Mucosa of rectum (tissue), 2 donors: Measurements from ENCODE around the gene SLC38A8.

ENCODE experiments used
- H3K27ac ChIP-seq, 2 donors: one replicate each; pipeline ENCODE4 v1.7.0; 2013; ENCODE audit warnings: inconsistent platforms in 2 of 2, low read depth in 2 of 2, low read length in 2 of 2
- H3K27me3 ChIP-seq, 2 donors: one replicate each; pipeline ENCODE4 v1.7.0; 2013; ENCODE audit warnings: low read length in 2 of 2; ENCODE audit not compliant: control insufficient read depth in 2 of 2, insufficient read depth in 2 of 2
- H3K36me3 ChIP-seq, 2 donors: one replicate each; pipeline ENCODE4 v1.7.0; 2013; ENCODE audit warnings: low read length in 2 of 2; ENCODE audit not compliant: control insufficient read depth in 2 of 2, insufficient read depth in 2 of 2
- H3K4me1 ChIP-seq, 2 donors: one replicate each; pipeline ENCODE4 v1.7.0; 2013; ENCODE audit warnings: low read length in 2 of 2, mild to moderate bottlenecking in 1 of 2; ENCODE audit not compliant: control insufficient read depth in 2 of 2, insufficient read depth in 2 of 2
- H3K4me3 ChIP-seq, 2 donors: one replicate each; pipeline ENCODE4 v1.7.0; 2013; ENCODE audit warnings: low read length in 2 of 2
- H3K9ac ChIP-seq, 2 donors: one replicate each; pipeline ENCODE4 v1.7.0; 2013; ENCODE audit warnings: low read length in 2 of 2, low read depth in 1 of 2, mild to moderate bottlenecking in 1 of 2
- H3K9me3 ChIP-seq, 2 donors: one replicate each; pipeline ENCODE4 v1.7.0; 2013; ENCODE audit warnings: low read length in 2 of 2; ENCODE audit not compliant: control insufficient read depth in 2 of 2
- donor health status: healthy.
- donor health status: Normal muscosa, but diverticular disease.

SLC38A8 gene

DNA sequence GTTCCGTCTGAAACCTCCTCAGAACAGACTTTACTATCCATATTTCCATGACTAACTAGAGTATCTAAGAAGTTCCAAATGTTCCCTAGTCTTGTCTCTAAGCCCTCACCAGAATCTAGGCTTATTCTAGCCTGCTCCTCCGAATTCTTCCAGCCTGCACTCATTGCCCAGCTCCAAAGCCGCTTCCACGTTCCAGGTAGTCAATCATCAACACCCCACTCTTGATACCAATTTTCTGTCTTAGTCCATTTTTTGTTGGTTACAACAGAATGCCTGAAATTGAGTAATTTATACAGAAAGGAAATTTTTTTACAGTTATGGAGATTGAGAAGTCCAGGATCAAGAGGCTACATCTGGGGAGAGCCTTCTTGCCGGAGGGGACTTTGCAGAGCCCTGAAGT lies 21.1 kb downstream of the SLC38A8 start:
- H3K9ac ChIP-seq = no peak overlapping the region
- H3K36me3 ChIP-seq = no peaks in the 10 kb centered on the region
- H3K27ac ChIP-seq = no peak overlapping the region
- H3K27me3 ChIP-seq = no peaks in the 10 kb centered on the region
- no peaks in the 10 kb centered on the region for H3K4me1 ChIP-seq
- no peak overlapping the region for H3K4me3 ChIP-seq
- H3K9me3 ChIP-seq = no peaks in the 10 kb centered on the region

GRCh38 chr16:84020353-84020752 lies 22.2 kb downstream of the SLC38A8 start:
- Histone ChIP-seq H3K9ac (no peak overlapping the region), H3K27ac (no peak overlapping the region), H3K27me3 (no peaks in the 10 kb centered on the region), H3K4me3 (no peak overlapping the region), H3K36me3 (no peaks in the 10 kb centered on the region), H3K4me1 (no peaks in the 10 kb centered on the region), H3K9me3 (no peaks in the 10 kb centered on the region)

GRCh38 chr16:84018710-84019109 lies 23.9 kb downstream of the SLC38A8 start:
- Histone ChIP-seq H3K4me1 (no peaks in the 10 kb centered on the region), H3K4me3 (no peak overlapping the region), H3K9ac (no peak overlapping the region), H3K27ac (no peak overlapping the region), H3K27me3 (peaks cover 0 to 2% of the 10 kb centered on the region in 2 donors), H3K36me3 (no peaks in the 10 kb centered on the region), H3K9me3 (no peaks in the 10 kb centered on the region)

GRCh38 chr16:84016477-84016876 lies 26.1 kb downstream of the SLC38A8 start:
- Histone ChIP-seq H3K27me3 (peaks cover 0 to 2% of the 10 kb centered on the region in 2 donors), H3K4me1 (no peaks in the 10 kb centered on the region), H3K4me3 (no peak overlapping the region)

DNA sequence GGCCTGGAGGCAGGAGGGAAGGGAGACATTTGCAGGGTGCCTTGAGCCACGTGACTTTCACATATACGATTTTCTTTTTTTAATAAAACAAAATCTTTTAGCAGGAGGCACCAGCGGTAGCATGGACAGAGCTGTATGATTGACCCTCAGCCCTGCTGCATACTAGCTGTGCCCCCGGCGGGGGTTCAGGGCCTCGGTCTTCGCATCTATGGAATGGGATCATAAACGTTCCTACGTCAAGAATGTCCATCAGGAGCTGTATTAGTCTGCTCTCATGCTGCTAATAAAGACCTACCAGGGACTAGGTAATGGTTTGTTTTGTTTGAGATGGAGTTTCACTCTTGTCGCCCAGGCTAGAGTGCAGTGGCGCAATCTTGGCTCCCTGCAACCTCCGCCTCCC lies 27.2 kb downstream of the SLC38A8 start:
- Histone ChIP-seq H3K9ac (no peak overlapping the region), H3K27ac (no peak overlapping the region), H3K27me3 (peaks cover 0 to 2% of the 10 kb centered on the region in 2 donors), H3K36me3 (no peaks in the 10 kb centered on the region), H3K4me1 (no peaks in the 10 kb centered on the region), H3K9me3 (no peaks in the 10 kb centered on the region), H3K4me3 (no peak overlapping the region)

More at GRCh38 chr16:84016477-84016876, 26.1 kb downstream of the SLC38A8 start:
- H3K27ac ChIP-seq = no peak overlapping the region
- no peaks in the 10 kb centered on the region for H3K36me3 ChIP-seq
- no peak overlapping the region for H3K9ac ChIP-seq
- H3K9me3 ChIP-seq = no peaks in the 10 kb centered on the region

- Histone ChIP-seq H3K4me3 (no peak overlapping the region), H3K9me3 (no peaks in the 10 kb centered on the region), H3K27ac (no peak overlapping the region), H3K36me3 (no peaks in the 10 kb centered on the region), H3K4me1 (no peaks in the 10 kb centered on the region), H3K9ac (no peak overlapping the region), H3K27me3 (peaks cover 0 to 2% of the 10 kb centered on the region in 2 donors)
Observed at GRCh38 chr16:84014570-84015327, 27.8 kb downstream of the SLC38A8 start.

- Histone ChIP-seq H3K9me3 (no peaks in the 10 kb centered on the region), H3K4me1 (no peaks in the 10 kb centered on the region), H3K36me3 (no peaks in the 10 kb centered on the region), H3K27me3 (peaks cover 0 to 2% of the 10 kb centered on the region in 2 donors), H3K27ac (no peak overlapping the region), H3K4me3 (no peak overlapping the region), H3K9ac (no peak overlapping the region)
Observed at GRCh38 chr16:84013787-84014569, 28.6 kb downstream of the SLC38A8 start.

DNA sequence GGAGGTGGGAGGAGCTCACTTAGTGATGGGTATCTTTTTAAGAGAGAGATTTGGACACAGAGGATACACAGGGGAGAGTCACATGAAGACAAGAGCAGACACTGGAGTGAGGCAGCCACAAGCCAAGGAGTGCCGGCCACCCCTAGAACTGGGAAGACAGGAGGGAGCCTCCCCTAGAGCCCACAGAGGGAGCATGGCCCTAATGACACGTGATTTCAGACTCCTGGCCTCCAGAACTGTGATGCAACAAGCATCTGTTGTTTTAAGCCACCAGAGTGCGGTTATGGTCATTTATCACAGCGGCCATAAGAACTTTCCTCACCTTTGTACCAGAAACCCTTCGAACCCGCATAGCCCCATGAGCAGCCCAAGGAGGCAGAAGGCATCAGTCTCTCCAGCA lies 33.3 kb downstream of the SLC38A8 start:
- Histone ChIP-seq H3K4me3 (no peak overlapping the region), H3K27me3 (peaks cover 3 to 4% of the 10 kb centered on the region in 2 donors), H3K36me3 (no peaks in the 10 kb centered on the region), H3K9me3 (no peaks in the 10 kb centered on the region), H3K4me1 (no peaks in the 10 kb centered on the region), H3K27ac (no peak overlapping the region), H3K9ac (no peak overlapping the region)

GRCh38 chr16:84007965-84008364 lies 34.6 kb downstream of the SLC38A8 start:
- Histone ChIP-seq H3K27me3 (peaks cover 3 to 4% of the 10 kb centered on the region in 2 donors), H3K9ac (no peak overlapping the region), H3K4me1 (no peaks in the 10 kb centered on the region), H3K9me3 (no peaks in the 10 kb centered on the region), H3K27ac (no peak overlapping the region), H3K36me3 (no peaks in the 10 kb centered on the region), H3K4me3 (no peak overlapping the region)

GRCh38 chr16:84007520-84007919 lies 35.1 kb downstream of the SLC38A8 start:
- Histone ChIP-seq H3K9ac (no peak overlapping the region), H3K36me3 (no peaks in the 10 kb centered on the region), H3K27ac (no peak overlapping the region), H3K9me3 (no peaks in the 10 kb centered on the region), H3K4me1 (no peaks in the 10 kb centered on the region), H3K27me3 (peaks cover 3 to 4% of the 10 kb centered on the region in 2 donors), H3K4me3 (no peak overlapping the region)
